Middle frontal gyrus (tissue), 1 donor: ENCODE measurements around the gene ITPRIPL2.
A peak's percentile ranks its signal among the peaks of the same experiment; 100 is the strongest.

Source experiments
- DNase-seq: peaks from one replicate; pipeline ENCODE4 v3.0.0-alpha.2; 2015; ENCODE audit warnings: low spot score; ENCODE audit errors: extremely low spot score

The ITPRIPL2 gene

DNA sequence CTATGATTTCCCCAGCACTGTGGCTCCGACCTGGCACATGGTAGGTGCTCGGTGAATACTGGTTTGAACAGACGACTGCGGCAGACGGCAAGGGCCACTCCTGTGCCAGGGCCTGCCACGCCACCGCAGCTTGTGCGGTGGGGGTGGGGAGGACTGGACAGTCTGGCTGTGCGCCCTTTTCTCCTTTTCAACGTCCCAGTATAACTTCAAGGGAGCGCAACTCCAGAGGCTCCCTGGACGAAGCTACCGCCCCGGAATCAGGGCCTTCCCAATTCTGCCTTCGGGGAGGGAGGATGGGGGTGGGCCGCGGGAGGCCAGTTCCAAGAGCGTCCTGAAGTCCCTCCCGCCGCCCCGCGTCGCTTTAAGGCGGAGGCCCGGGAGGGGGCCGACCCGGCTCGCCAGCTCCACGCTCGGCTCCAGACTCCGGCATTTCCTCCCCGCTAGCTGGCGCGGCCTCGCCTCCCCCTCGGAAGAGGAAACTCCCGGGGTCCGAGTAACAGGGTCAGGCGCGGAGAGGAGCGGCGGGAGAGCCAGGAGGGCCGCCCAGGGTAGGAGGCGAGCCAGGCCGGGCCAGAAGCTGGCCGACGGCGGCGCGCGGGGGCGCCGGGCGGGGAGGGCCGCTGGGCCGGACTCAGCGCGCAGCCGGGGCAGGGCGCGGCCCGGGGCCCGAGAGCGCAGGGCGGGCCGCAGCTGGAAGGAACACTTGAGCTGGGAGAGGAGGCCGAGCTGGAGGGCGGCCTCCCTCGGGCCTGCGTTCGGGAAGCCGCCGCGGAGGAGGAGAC lies at the start of gene ITPRIPL2:
Gene ITPRIPL2, plus strand, starts transcription at position 388 of the 782 bp plus-strand sequence. CDS start 498 bp downstream, outside the sequence.
- no peak for DNase-seq

DNA sequence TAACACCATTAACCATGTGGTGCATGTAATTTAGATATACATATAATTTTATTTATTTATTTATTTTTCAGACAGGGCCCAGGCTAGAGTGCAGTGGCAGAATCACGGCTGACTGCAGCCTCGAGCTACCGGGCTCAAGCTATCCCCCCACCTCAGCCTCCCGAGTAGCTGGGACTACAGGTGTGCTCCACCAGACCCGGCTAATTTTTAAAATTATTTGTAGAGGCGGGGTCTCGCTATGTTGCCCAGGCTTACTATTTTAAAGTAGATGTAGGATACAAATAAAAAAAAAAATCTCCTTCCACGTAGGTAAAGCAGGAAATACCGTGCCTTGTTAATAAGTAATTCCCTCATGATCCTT lies 46.8 kb upstream of the ITPRIPL2 start:
- DNase-seq, result no peak

DNA sequence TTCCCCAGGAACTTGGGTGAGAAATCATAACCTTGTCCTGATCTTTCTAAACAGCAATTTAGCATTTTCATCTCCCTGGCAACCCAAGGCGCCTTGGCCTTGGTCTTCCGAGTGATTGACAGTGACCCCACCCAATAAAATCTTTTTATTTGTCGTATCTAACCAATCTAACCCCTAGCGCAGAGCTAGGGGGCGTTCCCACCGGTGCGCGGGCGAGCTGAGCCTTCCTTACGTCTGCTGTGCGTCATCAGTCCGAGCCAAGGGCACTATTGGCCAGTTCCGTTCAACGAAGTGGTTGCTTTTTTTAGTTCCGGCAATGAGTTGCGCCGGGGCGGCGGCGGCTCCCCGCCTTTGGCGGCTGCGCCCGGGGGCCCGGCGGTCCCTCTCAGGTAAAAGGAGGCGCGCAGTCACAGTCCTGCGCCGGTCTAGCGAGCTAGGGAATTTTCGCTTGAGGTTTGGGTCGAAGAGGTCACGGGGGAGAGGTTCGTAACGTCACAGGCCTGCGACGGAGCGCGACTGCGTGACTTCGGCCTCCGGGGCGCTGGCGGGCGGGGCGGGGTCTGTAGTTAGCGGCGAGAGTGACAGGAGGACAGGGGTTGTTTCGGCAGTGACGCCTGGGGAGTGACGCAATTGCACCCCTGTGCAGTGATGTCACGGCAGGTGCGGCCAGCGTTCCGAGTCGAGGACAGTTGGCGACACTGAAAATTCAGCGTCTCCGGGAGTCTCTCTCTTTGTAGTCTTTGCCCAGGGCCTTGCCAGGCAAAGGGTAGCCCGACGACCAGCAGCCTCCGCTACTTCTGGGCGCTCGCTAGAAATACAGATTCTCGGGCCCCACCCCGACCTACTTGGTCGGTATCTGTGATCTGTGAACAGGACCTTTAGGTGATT lies 46.2 kb upstream of the ITPRIPL2 start, which contains the start of gene COQ7:
Gene COQ7, plus strand, starts transcription at position 266 of the 888 bp plus-strand sequence. Its CDS starts 51 bp downstream, at position 317.
- DNase-seq, result peak; percentile 99

DNA sequence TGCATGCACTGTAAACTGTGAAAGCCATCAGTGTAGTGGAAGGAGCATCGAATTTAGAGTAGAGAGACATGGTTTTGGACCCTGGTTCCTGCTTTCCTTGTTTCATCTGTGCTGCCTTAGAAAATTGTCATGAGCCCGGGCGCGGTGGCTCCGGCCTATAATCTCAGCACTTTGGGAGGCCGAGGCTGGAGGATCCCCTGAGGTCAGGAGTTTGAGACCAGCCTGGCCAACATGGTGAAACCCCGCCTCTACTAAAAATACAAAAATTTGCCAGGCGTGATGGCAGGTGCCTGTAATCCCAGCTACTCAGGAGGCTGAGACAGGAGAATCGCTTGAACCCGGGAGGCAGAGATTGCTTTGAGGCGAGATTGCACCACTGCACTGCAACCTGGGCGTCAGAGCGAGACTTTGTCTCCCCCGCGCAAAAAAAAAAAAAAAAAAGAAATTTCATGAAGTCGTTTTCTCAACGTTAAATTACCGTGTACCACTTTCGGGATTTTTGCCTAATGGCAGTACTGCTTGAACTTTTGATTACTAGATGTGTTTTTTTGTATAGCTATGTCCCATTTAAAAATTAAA lies 45.4 kb upstream of the ITPRIPL2 start:
- no peak for DNase-seq

DNA sequence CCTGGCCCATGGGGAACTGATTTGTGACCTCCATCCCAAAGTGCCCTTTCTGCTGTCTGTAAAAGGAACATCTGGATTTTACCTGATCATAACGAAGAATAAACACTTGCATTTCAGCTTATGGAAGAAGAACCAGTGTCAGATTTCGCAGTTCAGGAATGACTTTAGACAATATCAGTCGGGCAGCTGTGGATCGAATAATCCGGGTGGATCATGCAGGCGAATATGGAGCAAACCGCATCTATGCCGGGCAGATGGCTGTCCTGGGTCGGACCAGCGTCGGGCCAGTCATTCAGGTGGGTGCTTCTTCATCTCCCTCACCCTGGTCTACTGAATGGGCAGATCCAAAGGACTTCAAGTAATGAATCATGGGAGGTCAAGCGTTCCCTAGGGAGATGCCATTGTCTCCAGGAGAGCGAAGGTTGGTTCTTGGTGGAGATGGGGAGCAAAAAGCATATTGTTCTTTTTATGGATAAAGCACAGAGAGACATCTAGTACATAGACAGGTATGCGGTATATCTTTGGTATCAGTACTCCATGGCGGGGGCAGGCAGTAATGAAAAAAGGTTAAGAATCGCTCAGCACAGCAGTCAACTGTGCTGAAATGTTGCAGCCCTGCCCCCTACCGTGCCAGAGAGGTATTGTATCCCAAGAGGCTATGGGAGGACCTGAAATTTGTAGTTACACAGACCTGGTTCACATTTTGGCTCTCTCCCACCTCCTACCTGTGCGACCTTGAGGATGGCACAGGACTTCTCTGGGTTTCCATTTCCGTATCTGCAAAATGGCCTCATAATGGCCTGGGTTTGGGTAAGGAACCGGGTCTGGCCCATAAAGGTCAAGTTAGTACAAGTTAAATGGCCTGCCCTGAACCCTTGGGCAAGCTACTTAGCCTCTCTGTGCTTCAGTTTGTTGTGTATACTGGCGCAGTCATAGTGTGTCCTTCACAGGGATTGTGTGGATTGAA lies 41.7 kb upstream of the ITPRIPL2 start:
- DNase-seq, result no peak

DNA sequence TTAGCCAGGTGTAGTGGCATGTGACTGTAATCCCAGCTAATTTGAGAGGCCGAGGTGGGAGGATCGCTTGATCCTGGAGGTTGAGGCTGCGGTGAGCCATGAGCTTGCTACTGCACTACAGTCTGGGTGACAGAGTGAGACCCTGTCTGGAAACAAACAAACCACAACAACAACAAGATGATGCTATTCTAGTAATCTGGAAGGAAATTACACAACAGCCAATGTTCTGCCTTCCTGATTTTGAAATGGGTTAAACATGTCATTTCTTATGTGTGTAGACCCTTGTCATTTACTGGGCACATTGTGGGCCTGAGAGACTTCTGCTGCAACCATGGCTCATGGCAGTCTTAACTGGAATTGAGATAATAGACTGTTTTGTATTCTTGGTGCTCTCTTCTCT lies 40.4 kb upstream of the ITPRIPL2 start:
- no peak for DNase-seq

DNA sequence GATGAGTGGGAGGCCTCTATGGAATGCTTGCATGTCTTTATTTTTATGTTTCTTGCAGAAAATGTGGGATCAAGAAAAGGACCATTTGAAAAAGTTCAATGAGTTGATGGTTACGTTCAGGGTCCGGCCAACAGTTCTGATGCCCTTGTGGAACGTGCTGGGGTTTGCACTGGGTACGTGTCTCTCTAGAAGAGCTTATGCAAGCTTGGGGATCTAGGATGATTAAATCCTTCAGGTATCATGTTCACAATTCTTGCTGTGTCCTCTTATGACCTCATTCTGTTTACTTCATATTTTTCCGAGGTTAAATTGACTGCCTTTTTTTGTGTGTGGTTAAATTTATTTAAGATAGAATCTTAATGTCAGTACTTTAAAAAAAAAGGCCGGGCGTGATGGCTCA lies 39.9 kb upstream of the ITPRIPL2 start:
- no peak for DNase-seq

DNA sequence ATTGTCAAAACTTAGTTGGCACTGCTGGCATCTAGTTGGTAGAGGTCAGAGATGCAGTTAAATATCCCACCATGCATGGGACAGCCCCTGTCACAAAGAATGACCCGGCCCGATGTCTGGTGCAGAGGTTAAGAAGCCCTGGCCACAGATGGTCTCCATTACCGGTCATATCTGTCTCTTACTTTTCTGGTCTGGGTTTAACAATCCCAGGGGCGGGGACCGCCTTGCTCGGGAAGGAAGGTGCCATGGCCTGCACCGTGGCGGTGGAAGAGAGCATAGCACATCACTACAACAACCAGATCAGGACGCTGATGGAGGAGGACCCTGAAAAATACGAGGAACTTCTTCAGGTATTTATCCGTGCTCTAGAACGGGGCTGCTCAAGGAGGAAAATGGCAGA lies 38.3 kb upstream of the ITPRIPL2 start:
- no peak for DNase-seq

DNA sequence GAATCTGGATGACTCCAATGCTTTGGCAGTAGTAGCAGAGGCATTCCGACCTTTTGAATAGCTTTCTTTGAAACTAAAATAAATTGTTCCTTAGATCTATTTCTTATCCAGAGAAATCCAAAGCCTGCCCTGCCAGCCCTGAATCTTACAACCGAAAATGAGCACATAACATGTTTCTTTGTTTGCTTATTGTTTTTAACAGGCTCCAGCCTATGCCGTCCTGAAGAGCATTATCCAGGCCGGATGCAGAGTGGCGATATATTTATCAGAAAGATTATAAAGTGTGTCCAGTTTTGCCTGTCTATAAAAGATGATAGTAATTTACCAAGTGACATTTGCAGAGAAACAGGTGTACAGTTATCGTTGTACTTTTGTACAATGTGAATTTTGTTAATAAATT lies 35.9 kb upstream of the ITPRIPL2 start:
- no peak for DNase-seq

DNA sequence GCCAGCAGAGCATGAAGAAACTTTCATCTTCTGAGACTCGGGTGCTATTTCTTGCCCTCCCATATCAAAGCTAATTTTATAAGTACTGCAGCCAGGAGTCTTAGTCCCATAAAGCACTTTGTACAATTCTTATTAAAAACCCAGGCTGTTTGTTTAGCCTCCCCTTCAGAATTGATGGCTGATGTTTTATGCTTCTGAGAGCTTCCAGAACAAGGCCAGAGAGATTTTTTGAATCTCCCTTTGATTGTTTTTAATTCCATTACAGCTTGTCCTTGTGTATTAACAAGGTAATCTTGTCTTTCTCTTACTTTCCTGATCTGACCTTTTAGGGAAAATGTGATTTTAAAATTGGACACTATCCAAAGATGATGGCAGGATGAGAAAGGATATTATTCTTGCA lies 30.1 kb upstream of the ITPRIPL2 start:
- DNase-seq, result no peak

DNA sequence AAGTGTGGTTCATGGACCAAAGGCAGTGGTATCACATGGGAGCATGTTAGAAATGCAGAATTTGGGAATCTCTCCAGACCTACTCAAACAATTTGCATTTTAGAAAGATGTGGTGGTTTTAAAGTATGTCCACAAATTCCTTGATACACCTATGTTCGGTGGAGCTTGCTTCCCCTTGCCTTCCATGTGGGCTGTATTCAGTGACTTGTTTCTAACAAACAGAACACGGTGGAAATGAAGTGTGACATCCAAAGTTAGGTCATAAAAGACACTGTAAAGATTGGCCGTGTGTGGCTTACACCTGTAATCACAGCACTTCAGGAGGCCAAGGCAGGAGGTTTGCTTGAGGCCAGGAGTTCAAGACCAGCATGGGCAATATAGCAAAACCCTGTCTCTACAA lies 29.6 kb upstream of the ITPRIPL2 start:
- DNase-seq, result no peak

DNA sequence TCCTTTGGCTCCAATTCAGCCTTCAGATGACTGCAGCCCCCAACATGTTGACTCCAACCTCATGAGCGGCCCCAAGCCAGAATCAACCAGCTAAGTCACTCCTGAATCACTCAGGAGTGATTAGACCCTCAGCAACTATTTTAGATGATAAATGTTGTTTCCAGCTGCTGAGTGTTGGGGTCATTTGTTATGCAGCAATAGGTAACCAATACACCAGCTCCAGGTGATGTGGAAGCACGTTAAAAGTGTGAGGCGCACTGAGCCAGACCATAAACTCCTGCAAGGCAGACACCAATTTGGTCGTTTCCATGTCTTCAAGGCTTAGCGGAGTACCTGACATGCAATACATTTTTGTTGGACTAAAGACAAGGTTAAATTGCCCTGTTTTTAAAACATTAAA lies 28.9 kb upstream of the ITPRIPL2 start:
- DNase-seq, result no peak

DNA sequence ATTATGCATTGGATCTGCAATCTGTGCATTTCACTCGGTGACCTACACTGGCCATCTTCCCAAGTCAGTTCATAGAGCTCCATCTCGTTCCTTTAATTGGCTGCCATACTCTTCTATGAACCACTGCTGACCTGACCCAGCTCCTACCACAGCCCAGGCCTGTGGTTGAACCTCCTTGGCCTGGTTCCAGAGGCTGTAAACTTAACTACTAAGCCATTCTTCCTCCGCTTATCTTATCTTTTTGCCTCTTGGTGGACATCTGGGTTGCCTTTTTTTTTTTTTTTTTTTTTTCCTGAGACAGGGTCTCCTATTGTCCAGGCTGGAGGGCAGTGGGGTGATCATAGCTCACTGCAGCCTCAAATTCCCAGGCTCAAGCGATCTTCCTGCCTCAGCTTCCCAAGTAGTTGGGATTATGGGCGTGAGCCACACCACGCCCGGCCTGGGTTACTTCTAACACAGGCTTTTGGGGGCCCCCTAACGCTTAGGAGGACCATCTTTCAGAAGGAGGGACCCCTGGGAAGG lies 28.0 kb upstream of the ITPRIPL2 start:
- DNase-seq, result no peak

DNA sequence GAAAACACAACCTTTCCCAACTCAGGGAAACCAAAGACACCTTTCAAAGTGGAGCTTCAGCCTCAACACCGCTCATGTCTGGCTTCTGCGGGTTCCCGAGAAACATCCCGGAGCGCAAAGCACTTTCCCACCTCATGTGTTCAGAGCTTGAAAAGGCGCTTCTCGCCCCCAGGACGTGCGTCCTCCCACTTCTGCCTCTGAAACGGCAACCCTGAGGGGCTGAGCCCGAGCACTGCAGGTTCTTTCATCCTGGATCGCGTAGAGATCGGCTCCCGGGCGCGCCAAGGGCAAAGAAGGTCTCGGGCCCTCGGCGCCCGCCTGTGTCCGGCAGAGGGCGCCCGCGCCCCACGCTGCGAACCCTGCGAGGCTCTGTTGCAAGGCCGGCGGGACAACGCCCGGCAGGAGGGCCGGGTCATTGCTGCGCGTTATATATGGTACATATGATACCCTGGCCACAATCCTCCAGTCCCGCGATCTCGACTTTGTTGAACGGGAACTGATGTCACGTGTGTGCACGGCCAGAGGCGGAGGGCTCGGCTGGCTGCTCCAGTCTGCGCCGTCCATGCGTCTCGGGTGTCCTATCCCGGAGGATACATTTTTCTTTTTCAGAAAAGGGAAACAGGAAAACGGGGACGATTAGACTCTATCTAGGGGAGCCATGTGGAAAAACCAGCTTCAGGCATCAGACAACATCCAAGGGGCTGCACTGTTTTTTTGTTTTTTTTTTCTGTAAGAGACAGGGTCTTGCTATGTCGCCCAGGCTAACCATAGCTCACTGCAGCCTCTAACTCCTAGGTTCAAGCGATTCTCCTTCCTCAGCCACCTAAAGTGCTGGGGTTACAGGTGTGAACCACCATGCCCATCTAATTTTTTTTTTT lies 27.2 kb upstream of the ITPRIPL2 start:
- peak; percentile 67 for DNase-seq

DNA sequence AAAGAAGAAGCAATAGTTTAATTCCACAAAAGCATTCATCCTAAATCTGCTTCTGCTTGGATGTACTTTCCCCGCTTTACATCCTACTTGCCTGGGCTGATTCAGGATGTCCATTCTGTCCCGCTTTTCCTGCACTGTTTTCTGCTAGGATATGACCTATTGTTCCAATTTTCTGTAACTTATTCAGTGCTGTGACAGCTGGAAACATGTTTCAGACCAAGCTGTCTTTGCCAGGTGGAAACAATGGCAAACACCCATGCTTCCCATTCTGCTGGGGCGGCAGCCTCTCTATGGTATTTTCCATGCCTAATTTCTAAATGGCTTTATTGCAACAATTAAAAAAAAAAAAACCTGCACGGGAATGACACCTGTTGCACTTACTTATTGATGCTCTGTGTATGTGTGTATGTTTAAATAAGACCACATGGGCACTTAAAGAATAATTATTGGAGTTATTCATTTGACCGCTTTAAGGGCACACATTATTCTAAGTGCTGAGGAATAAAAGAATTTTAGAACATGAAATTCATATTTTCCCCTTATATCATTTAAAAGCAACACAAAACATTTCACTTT lies 25.3 kb upstream of the ITPRIPL2 start:
- no peak for DNase-seq

DNA sequence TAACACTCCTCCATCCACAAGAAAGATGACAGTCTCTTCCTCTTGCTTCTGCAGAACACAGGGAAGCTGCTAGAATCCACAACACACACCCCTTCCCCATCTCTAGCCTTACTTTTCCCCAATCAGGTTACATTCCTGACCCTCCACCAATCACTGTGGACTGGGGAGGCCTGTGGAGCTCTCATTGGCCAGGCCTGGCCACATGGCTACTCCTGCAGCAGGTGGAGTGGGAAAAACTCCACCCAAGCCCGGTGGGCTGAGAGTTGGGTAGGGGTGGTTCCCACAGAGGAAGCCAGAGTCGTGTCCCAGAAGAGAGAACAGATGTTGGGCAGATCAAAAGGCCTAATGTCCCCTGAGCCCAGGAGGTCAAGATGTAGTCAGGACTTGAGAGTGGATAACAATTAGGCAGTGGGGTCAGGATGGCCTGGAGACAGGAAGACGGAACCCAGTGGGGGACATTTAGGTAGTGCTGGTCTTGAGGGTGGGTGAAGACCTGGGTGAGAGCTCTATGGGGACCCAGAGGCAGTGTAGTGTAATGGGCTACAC lies 24.3 kb upstream of the ITPRIPL2 start:
- DNase-seq, result no peak

DNA sequence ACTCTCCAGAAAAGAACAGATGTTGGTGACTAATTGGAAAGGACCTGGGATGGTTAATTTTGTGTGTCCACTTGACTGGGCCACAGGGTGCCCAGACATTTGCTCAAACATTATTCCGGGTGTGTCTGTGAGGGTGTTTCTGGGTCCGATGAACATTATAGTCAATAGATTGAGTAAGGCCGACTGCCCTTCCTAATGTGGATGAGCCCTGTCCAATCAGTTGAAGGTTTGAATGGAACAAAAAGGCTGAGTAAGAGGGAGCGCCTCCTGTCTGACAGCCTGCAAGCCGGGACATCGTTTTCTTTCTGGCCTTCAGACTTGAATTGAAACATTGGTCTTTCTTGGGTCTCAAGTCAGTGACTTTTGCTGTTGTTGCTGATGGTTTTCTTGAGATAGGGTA lies 22.8 kb upstream of the ITPRIPL2 start:
- DNase-seq, result no peak

DNA sequence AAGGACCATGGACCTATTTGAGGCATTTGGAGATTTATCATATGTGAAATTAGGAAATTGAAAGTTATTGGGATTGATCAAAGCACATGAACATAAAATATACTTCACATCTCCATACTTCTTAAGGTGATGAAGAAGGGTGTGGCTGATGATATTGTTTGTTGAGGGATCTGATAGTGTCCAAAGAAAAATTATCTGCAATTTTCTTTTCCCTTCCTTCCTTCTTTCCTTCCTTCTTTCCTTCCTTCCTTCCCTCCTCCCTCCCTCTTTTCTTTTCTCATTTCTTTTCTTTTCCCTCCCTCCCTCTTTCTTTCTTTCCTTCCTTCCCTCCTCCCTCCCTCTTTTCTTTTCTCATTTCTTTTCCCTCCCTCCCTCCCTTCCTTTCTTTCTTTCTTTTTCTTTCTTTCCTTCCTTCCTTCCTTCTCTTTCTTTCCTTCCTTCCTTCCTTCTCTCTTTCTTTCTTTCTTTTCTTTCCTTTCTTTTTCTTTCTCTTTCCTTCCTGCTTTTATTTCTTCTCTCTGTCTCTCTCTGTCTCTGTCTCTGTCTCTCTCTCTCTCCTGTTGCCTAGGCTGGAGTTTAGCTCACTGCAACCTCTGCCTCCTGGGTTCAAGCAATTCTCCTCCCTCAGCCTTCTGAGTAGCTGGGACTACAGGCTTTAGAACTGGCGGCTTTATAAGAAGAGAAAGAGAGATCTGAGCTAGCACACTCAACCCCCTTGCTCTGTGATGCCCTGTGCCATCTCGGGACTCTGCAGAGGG lies 20.9 kb upstream of the ITPRIPL2 start:
- DNase-seq, result no peak
